HG03469 (cell line): ENCODE measurements around the gene SLC4A5.

Experiments used
- ATAC-seq: cut with Tn5 transposase; IDR thresholded peaks from one replicate; pipeline ENCODE4 v1.9.1; 2021; ENCODE audit warnings: mild to moderate bottlenecking, moderate library complexity, moderate number of reproducible peaks; ENCODE audit not compliant: unreplicated experiment

Gene SLC4A5, protein sequence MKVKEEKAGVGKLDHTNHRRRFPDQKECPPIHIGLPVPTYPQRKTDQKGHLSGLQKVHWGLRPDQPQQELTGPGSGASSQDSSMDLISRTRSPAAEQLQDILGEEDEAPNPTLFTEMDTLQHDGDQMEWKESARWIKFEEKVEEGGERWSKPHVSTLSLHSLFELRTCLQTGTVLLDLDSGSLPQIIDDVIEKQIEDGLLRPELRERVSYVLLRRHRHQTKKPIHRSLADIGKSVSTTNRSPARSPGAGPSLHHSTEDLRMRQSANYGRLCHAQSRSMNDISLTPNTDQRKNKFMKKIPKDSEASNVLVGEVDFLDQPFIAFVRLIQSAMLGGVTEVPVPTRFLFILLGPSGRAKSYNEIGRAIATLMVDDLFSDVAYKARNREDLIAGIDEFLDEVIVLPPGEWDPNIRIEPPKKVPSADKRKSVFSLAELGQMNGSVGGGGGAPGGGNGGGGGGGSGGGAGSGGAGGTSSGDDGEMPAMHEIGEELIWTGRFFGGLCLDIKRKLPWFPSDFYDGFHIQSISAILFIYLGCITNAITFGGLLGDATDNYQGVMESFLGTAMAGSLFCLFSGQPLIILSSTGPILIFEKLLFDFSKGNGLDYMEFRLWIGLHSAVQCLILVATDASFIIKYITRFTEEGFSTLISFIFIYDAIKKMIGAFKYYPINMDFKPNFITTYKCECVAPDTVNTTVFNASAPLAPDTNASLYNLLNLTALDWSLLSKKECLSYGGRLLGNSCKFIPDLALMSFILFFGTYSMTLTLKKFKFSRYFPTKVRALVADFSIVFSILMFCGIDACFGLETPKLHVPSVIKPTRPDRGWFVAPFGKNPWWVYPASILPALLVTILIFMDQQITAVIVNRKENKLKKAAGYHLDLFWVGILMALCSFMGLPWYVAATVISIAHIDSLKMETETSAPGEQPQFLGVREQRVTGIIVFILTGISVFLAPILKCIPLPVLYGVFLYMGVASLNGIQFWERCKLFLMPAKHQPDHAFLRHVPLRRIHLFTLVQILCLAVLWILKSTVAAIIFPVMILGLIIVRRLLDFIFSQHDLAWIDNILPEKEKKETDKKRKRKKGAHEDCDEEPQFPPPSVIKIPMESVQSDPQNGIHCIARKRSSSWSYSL

DNA sequence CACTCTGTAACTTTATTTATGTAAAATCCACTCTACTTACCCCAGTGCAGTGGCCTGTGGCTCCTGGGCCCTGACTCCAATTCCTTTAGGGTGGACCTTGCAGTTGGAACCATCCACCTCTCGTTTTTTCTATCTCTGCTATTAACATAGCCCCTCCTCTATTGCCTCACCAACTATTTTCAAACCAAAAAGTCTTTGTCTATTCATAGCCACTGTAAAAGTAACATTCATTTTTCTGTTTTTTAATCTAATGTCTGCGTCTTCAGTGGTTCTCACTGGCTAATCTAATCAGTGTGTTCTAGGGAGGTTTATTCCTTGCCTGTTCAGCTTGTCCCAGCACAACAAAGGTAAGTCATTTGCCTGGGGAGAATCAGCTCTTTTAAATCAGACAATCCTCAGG is at the start of gene SLC4A5:
Gene SLC4A5 (minus strand): TSS at position 101 of the 400 bp plus-strand sequence. CDS start 28,393 bp downstream, outside the sequence.
- ATAC-seq, result no peak

DNA sequence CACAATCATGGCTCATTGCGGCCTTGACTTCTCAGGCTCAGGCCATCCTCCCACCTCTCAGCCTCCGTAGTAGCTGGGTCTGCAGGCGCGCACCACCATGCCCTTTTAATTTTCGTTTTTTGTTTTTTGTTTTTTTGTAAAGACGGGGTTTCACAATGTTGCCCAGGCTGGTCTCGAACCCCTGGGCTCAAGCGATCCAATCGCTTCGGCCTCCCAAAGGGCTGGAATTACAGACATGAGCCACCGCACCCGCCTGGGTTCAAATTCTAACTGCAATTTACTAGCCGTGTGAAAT is 49.2 kb upstream of the SLC4A5 start:
- no peak for ATAC-seq

DNA sequence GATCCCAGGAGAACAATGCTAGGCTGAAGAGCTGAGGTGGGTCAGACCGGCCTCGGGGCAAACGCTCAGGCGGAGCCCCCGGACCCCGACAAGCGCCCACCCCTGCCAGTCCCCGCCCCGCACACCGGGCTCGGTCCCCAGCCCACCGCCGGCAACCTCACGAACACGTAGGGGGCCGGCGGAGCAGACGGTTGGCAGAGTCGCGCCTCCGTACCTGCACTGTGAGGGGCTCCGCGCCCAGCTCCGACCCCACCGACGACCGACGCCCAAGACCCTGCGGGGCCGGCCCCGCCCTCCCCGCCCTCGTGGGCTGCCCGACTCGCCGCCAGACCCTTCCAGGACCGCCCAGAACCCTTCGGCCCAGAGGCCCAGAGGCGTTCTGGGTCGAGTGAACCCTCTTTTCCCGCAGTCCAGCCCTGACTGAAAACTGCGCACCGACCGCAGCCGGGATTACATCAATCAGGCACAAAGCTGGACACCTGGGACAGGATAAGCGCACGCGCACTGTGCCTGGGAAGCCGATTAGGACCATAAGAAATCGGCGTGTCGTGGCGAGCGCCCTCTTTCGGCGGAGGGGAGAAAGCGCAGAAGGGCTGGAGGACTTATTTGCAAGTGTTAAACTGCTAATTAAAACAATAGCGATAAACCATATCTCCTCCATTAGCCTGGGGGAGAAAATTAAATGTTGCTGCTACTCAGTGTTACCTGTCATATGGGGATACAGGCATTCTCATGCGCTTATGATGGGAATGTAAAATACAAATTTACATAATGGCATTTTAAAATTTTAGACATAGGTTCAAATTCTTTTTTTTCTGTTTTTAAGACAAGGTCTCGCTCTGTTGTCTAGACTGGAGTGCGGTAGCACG is 48.6 kb upstream of the SLC4A5 start:
- no peak for ATAC-seq

DNA sequence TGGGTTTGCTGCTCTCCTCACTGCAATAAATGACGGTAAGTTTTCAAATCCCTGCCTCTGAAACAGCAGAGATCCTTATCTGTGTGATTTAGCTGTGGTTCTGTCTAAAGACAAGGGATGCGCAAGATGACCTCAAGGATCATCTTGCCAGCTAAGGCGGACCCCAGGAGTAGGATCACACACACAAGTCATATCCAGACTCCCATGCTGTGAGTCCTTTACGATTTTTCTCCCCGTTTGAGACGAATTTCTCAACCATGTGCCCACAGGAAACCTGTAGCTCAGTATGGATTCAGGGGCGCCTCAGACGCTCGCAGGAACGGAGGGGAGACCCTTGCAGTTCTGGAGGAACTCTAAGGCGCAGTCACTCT is 48.0 kb upstream of the SLC4A5 start:
- no peak for ATAC-seq

DNA sequence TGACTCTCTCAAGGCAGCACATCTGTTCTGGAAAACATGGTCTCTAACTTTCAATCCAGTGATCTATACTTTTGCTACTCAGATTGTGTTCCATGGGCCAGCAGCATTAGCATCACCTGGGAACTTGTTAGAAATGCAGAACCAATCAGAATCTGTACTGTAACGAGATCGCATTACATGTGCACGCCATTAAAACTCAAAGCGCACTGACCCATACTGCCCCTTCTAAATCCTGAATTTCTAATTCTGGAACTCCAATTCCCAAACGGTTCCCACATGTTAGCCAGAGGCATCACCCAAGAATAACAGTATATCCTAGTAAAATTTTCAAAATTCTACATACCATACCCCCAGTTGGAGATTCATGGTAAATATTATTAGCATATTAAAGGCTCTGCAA is 47.4 kb upstream of the SLC4A5 start:
- ATAC-seq, result no peak

DNA sequence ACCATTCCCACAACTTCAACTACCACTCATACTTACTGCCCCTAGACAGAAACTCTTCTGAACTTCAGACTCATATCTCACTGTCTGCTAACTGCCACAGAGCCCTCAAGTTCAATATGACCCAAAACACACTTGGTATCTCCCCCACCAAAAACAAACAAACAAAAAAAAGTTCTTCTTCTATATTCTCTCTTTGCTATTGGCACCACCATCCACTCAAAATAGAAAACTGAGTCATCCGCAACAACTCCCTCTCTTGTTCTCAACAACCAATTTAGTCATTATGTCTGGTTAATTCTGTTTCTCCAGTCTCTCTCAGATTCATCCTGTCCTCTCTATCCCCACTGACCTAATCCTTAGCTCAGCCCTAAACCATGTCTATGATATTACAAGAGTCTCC is 44.1 kb upstream of the SLC4A5 start:
- ATAC-seq, result no peak

DNA sequence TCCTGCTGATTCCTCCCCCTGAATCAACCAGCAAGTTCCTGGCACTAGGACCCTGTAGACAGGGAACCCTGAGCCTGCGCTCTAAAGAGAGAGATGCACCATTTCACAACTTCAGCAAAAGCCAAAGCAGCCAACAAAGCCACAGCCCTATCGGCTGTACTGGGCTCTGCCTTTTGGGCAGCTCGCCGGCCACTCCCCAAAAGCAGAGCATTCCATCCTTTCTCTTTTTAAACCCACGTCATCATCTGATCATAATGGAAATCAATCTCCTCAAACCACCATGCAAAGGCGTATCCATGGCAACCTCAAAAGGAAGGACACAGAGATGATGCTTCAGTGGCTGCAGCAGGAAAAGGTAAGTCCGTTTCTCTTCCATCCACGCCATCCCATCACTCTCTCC is 42.2 kb upstream of the SLC4A5 start:
- ATAC-seq, result no peak

DNA sequence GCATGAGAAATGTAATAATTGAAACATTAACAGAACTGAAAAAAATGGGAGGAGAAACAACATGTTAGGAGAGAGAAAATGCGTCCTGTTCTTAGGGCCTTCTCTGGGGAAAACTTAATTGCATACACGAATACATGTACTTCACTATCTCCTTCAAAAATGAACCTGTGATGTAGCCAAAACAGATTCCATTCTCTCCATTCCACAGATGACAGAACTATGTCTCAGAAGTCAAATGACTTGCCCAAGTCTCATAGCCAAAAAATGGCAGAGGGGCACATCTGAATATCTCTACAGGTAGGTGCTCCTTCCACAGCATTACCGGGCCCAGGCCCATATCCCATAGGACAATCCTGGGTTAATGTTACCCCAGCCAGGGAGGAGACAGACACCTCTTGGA is 40.8 kb upstream of the SLC4A5 start:
- ATAC-seq, result no peak

DNA sequence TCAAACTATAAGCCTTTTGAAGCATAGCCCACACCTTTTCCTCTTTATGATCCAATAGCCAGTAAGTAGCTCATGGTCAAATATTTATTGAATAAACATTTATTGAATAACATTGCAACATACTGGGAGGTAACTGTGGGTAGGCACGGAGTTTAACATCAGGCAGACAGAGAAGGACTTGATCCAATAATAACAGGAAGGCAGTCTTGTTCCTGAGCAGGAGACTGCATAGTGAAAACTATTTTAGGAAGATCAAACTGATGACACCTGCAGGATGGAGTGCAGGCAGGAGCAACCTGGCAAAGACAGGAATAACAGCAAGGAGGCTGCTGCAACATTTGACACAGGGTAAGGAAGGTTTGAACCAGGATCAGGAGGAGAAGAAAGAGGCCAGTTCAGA is 40.0 kb upstream of the SLC4A5 start:
- no peak for ATAC-seq

DNA sequence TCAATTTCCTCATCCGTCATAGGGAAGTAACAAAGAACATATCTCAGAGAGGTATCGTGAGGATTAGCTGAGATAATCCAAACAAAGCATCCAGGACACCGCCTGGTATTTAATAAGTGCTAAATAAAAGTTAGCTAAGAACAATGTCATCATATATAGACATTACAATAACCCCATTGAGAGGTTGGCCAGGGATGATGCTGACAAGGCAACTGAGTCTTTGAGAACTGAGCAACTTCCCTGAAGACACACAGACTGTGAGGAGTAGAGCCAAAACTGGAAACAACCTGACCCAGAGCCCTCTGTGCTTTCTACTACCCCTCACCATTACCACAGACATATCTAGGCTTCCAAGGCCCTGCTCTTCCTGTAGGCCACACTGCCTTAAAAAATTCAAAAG is 38.5 kb upstream of the SLC4A5 start:
- ATAC-seq, result no peak

DNA sequence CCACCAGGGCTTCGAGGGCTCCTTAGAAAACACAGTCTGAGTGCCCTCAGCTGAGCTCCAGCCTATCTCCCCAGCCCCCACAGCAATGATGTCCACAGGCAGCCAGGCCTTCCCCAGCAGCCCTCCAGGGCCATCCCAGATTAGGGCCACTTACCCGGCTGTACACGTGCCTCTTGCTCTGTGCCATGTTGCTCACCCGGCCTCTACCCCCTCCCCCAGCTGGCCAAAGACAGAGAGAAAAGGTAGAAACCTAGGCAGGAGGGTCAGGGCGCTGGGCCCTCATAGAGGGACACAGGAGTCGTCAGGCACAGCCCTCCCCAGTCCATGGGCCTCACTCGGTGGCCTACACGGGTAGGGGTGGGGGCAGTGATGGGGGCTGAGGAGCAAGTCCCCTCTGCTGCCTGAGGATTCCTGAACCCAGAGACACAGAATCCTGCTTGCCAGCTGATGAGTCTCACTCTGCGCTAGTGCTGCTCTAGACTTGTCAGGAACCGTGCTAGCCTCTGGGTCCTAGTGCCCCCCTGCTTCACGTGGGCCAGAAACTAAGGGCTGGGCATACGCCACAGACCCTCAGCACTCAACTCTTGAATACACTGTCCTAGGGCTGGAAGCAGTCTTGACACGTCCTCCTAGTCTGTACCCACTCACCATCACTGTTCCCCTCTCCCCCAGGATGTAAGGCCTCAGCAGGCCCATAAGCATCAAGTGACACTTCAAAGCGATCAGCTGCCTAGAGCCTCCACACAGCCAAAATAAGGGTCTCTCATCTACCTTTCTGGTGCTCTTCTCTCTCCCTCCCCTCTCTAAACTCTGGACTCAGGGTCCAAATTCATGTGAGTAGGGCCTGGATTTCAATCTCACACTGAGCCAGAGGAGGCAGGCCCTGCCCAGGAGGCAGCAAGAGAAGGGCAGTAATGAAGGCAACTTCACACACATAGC is 36.9 kb upstream of the SLC4A5 start, which contains the start of gene DCTN1:
Gene DCTN1 (minus strand): TSS at position 461 of the 939 bp plus-strand sequence. CDS start 274 bp downstream, at position 187.
- ATAC-seq, result no peak

DNA sequence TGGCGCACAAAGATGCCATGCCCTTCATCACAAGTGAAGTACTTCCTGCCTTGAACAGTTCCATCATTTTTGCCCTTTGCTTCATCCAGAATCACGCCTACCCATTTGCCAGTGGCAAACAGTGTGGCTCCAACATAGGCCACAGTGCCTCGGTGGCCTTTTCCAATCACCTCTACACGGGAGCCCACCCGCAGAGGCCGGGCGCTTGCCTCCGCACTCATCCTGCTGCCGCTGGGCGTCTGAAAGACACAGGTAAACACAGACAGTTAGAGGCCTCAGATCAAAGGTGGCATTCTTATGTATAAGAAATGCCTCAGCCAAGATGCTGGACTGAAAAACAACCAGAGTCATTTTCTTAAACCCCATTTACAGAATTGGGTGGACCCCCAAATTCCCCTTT is 34.8 kb upstream of the SLC4A5 start:
- no peak for ATAC-seq

DNA sequence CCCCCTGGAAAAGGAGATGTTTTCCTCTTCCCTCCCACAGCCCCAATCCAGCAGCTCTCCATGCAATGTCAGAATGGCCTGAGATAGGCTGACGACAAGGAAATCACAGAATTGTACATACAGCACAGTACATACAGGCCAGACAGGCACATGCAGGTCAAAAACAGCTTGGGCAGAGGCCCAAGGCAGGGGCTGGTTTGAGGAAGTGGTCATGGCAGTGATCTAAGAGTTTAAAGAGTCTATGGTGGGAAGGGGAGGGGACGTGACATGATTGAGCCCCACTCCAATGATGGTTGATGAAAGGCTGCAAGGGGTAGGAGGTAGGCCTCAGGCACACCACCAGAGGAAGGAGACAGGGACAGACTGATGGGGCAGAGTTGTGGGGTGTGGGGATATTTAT is 32.6 kb upstream of the SLC4A5 start:
- ATAC-seq, result no peak

DNA sequence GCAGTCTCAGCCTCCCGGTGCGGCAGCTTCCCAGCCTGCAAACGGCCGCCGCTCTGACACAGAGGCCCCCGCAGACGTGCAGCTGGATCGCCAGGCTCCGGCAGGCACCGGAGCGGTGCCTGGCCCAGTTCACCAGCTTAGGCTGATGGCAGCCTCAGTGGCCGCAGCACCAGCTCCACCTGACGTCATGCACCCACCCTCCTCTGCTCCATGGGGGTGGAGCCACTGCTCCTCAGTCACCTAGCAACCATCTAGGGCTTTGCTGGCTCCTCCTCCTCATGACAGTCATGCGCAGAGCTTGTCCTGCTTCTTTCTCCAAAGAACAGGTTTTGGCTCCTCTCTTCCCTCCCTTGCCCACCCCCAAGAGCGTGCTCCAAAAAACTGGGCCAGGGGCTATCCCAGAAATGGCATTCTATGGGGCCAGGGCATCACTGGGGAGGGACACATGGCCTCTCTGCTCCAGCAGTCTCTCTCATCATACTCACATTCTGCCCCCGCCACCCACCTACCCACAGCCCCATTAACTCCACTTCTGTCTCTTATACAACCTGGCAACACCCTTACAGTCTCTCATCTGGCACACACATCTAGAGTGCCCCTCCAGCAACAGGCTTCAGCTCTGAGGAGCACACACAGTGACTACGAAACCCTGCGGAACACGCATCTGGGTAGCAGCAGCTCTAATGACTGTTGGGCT is 31.4 kb upstream of the SLC4A5 start:
- no peak for ATAC-seq

DNA sequence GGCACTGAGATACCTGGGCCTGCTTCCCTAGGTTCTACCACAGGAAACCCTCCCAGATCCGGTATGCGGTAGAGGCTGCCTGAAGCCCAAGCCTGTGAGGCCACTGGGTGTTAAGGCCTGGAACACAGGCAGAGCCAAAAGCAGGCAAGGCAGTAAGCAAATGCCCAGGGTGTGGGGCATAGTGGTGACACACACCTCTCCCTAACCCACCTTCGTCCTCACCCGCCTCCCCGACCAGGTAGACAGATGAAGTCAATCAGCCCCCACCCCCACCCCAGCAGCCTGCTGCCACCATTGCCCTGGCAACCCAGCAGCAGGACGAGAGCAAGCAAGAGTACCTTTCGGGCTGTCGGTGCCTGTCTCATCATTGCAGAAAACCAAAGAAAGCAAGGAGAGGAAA is 30.8 kb upstream of the SLC4A5 start:
- ATAC-seq, result no peak

DNA sequence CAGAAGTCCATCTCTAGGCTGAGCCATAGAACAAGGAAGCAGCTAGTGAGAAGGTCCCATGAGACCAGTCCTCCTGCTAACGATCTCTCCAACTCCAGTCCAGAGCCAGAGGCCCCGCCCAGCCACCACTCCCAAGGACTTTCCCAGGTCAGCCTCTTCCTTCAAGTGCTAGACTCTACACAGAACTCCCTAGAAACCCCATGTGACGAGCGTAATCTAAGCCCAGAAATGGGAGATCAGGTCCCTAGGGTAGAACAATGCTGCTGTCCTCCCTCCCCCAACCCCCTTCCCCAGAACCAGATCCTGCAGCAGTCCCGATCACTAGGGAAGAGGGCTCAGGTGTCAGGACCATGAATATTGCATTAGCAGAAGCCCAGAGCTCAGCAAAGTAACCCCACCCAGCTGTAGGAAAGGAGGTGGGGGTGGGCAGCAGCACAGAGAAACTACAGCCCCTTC is 30.0 kb upstream of the SLC4A5 start:
- ATAC-seq, result no peak

DNA sequence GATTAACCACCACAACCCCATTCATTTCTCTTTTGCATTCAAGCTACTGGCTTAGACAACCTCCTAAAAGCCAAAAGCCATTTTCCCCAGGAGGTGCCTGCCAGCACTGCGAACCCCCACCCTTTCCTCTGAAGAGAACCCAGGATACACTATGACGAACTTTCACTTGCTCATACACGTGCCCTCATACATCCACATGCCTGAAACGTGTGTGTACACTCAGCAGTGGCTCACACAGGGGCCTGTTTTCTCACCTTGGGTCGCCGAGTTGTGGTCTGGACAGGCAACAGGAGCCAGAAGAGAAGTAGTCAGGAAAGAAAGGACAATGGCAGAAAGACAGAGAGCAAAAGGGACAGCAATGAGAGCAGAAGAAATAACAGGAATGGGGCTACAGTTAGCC is 29.5 kb upstream of the SLC4A5 start:
- no peak for ATAC-seq

DNA sequence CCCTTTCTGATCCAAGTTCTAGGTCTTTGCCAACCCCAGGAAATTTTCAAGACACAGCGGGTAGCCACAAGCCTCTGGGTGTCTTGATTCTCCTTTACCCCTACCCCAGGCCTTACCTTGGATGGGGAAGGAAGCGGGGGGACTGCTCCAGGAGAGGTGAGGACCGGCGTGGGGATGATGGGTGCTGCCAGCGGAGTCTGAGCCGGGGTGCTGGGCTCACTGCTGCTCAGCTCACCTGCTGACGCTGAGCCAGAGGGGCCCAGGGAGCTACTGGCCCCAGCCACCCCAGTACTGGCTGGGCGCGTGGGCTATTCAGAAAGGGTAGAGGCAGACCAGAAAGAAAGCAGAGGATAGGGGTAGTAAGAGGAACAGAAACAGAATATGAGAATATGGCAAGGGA is 28.2 kb upstream of the SLC4A5 start:
- ATAC-seq, result no peak

DNA sequence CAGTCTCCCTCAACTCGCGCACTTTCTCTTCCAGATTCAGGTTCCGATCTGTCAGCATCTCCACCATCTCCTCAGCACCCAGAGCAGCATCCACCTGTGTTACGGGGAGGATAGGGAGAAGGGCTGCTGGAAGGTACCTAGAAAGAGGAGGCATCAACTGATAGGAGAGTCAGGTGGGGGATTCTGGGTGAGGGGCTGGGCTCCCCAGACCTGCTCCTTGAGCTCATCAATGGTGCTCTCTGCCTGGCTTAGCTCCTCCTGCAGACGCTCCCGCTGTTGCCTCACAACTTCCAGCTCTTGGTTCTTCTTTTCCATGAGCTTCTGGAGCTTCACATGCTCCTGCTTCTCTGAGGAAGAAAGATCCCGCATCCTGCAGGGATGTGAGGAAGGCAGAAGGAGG is 26.8 kb upstream of the SLC4A5 start:
- ATAC-seq, result no peak
